Measurements from ENCODE around the gene DNLZ.

The DNLZ gene

DNA sequence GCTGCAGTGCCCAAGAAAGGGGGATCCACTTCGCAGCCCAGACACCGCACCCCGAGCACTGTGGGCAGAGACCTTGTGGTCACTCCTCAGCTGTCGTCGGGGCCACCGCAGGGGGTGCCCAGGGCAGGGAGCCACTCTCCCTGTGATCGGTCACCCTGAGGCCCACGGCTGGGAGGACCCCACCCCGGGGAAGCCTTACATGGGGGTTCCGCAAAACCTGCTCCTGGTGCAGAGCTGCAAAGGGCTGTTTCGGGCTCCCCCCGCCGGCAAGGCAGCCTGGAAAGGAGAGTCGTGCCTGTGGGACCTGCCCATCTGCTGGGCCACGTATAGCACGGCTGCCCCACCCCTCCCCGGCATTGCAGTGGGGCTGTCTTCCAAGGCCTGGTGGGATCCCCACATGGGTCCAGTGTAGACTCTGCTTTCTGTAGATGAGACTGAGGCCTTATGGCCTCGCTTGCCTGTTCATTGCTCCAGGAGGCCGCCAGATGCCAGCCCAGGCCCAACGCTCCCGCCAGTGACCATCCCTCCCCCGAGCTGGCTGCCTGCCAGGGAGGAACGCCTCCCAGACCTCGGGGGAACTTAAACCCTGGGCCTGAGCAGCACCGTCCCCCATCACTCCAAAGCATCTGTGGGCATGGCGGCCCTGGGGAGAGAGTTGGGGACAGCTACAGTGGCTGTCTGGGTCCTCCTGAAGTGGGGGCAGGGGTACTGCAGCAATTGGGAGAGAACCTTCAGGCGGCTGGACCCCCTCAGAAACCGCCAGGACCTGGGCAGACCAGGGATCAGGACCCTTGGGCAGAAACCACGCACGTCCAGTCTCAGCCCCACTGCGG is 1.6 kb upstream of the DNLZ start:
- TF ChIP-seq GATA1 (IDR thresholded peaks at IDR 0.05; ENCODE audit: low read depth, low read length) (no peak), POLR2A (IDR thresholded peaks at IDR 0.05; ENCODE audit: low read length) (no peak)

DNA sequence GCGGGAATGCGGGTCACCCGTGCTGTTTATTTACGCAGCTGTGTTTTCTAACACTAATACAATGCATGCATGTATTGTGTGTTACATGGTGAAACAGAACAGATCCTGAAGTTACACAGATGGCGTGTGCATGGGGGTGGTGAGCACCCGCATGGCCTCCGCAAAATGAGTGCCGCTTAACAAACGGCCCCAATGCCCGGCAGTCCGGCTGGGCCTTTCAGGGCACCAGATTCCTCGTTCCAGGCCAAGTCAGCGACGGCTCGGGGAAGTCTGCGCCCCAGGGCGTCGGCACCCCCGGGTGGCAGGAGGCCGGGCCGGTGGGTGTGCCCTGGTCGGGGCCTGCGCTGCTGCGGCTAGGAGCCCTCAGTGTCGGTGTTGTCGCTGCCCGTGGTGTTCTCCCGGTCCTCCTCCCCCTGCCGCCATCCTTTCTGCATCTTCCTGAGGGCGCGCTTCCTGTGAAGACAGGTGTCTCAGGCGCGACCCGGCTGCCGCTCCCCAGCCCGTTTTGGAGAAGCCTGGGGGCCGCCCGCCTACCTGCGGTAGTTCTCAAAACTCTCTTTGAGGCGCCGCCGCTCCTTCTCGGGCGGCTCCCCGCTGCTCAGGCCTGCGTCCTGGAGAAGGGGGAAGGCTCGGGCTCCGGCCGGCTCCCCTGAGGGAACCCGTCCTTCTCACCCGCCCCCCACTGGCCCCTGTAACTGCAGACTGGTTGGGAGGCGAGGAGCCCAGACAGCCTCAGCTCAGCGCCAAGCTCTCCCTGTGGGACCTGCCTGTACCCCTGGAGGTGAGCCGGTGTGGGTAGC is 605 bp upstream of the DNLZ start:
- DNase-seq, result no peak
- TF ChIP-seq POLR2A (IDR thresholded peaks at IDR 0.05; ENCODE audit: low read length) (no peak), GATA1 (IDR thresholded peaks at IDR 0.05; ENCODE audit: low read depth, low read length) (no peak)

More for the DNA sequence above, 1.6 kb upstream of the DNLZ start:
- DNase-seq, result peak; percentile 23 to 38

DNA sequence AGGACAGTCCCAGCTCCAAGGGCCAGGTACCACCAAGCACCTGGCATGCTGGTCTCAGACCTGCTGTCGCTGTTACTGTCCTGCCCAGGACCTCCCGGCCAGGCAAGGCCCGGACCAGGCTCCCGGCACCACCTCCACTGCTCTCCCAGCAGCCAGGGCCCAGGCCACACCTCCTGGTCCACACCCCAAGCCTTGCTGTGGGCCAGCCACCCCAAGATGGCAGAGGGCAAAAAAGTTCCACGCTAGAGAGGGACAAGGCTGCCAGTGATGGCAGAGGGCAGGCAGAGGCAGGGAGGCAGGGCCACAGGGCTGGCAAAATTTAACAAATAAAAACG is 1.1 kb downstream of the DNLZ start:
- peak in 1 of 2 experiments; percentile 44 for DNase-seq
- no peak for TF ChIP-seq POLR2A (IDR thresholded peaks at IDR 0.05; ENCODE audit: low read length)
- no peak for TF ChIP-seq GATA1 (IDR thresholded peaks at IDR 0.05; ENCODE audit: low read depth, low read length)

DNA sequence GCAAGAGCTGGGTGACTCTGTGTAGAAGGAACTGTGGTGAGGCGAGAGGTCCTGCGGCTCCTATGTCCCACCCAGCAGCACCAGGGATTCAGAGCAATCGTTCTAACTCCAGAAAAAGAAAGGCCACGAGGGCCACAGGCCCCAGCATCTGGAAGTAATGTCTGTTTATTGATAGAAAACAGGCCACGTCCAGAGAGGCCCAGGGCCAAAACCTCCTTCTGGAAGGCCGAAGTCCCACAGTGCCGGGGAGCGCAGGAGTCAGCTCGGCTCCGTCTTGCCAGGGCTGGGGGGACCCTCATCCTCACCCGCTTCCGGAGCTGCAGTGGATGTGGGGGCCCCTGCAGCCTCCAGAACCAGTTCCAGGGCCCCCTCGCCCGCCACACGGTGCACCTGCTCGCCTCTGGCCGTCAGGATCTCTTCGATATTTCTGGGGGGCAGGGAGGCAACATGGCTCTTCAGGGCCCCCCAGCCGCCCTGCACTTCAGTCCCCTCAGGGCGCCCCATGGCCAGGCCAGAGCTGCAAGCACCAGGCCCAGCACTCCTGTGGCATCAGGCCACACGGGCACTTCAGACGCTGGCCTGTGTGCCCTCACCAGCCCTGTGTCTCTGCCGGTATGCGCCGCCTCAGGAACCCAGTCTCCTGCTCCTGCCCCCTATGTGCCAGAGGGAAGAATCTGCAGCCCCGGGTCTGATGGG is 1.6 kb downstream of the DNLZ start:
- no peak for DNase-seq
- TF ChIP-seq GATA1 (IDR thresholded peaks at IDR 0.05; ENCODE audit: low read depth, low read length), result no peak
- TF ChIP-seq POLR2A (IDR thresholded peaks at IDR 0.05; ENCODE audit: low read length), result no peak

DNA sequence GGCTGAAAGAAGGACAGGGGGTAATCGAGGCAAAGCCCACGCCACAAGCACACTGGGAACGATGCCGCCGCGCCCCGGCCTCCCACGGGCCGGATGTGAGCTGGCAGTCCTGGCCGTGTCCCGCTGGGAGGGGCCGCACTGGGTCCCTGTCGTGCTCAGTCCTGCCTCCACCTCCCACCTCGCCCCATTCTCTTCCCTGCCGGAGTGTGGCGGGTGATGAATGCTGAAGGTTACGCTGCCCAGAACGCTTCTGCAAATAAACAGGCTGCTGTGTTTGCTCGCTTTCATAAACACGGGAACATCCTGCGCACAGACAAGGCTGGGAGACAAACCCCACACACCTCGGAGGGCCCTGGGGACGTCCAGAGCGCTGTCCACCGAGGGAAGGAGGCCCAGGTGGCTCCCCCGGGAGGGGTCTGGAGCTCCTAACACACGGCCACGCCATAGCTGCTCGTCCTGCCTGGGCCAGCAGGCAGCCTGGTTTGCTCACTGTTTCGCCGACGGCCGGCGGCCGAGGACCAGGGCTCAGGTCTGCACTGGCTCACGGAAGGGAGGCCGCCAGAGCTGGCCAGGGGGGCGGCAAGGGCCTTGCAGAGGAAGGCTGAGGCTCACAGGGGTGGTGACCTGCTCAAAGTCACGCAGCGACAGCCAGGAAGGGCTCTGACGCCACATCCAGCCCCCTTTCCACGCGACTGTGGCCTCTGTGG is 2.3 kb downstream of the DNLZ start:
- TF ChIP-seq GATA1 (IDR thresholded peaks at IDR 0.05; ENCODE audit: low read depth, low read length), result no peak

DNA sequence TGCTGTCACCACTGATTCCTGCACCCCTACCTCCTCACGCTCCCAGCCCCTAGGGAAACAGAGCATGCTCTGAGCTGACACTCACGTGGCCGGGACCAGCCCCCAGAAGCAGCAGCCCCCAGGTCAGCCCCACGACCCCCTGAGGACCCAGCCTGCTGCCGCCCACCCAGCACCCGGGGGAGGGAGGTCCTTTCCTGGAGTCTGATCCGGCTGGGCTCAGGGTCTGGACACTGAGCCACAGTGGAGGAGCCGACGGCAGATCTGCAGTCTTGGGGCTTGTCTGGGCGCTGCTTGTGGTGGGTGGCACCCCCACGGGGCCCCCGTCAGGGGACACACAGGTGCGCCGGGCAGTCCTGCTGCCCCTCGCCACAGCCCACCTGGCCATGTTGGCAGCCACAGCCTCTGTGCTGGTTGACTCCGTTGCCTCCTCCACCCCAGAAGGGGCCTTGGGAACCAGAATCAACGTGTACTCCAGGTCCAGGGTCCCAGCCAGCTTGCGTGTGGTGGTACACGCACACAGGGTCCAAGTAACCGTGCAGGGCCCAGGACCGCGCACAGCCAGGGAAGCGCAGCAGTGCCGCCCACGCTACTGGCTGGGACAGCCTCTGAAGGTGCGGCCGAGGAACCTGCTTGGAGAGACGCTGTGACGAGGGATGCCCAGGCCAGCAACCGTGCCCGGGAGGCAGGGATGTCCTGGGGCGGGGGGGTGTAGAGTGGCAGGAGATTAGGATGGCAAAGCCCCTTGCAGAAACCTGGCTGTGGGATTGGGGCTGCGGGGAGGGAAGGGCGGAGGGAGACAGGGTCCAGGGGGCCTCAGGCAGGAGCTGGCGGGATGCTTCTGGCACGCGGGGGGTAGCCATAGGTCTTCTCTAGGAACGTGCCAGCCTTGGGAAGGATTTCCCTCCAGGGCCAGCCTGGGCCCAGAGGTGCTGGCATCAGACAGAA is 3.5 kb downstream of the DNLZ start:
- no peak for DNase-seq
- TF ChIP-seq POLR2A (IDR thresholded peaks at IDR 0.05; ENCODE audit: low read length), result no peak
- TF ChIP-seq GATA1 (IDR thresholded peaks at IDR 0.05; ENCODE audit: low read depth, low read length), result no peak

More for the DNA sequence above, 2.3 kb downstream of the DNLZ start:
- DNase-seq, result no peak

DNA sequence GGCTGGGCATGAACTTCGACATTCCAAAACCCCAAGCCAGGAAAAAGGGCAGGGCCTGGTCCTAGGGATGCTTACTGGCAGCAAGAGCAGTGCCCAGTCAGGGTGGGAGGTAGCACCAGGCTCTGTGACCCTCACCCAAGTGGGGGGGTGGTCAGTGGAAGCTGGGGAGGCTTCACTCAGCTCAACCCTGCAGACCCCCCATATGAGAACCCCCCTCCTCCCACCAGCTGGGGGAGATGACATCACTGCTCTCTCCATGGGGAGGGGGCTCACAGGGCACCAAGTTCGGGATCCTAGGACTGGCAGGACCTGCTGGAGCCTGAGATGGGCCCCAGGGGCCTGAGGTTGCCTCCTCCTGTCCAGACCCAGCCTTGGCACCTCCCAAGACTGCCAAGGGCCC is 4.7 kb downstream of the DNLZ start:
- DNase-seq, result no peak

DNA sequence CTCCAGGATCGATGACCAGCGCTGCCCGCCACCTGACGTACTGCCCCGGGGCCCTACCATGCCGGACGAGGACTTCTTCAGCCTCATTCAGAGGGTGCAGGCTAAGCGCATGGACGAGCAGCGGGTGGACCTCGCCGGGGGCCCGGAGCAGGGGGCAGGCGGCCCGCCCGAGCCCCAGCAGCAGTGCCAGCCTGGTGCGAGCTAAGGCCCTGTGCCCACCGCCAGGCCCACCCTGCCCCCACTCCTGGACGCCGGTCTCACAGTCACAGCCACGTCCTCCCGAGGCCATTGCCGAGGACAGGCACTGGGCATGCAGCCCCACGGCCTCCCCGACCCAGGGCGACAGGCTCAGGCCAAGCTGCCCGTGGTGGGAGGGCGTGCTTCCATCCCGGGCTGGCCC is 5.5 kb downstream of the DNLZ start:
- TF ChIP-seq GATA1 (IDR thresholded peaks at IDR 0.05; ENCODE audit: low read depth, low read length), result no peak
- TF ChIP-seq POLR2A (IDR thresholded peaks at IDR 0.05; ENCODE audit: low read length), result no peak
- DNase-seq, result no peak

More for the DNA sequence above, 4.7 kb downstream of the DNLZ start:
- TF ChIP-seq POLR2A (IDR thresholded peaks at IDR 0.05; ENCODE audit: low read length) (no peak), GATA1 (IDR thresholded peaks at IDR 0.05; ENCODE audit: low read depth, low read length) (no peak)

DNA sequence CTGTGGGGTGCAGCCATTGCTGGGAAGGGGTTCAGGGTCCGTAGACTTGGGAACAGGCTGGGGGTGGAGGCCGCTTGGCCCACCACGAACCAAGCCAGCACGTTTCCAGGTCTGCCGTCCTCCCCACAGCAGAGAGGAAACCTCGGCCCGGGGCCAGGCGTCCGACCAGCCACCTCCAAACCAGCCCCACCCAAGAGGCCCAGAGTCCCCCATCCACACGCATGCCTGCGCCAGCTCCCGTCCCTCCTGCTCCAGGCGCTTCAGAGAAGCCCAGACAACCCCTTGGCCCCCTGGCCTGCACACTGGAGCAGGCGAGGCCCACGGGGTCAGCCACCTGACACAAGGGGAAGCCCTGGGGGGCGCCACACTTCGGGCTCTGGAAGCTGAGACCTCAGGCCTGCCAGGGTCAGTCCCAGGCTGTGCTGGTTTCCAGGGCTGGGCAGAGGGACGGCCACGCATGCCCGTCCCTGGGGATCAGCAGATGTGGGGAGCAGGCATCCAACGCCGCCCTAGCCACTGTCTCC is 6.3 kb downstream of the DNLZ start:
- TF ChIP-seq GATA1 (IDR thresholded peaks at IDR 0.05; ENCODE audit: low read depth, low read length) (no peak), POLR2A (IDR thresholded peaks at IDR 0.05; ENCODE audit: low read length) (no peak)
- DNase-seq, result no peak

DNA sequence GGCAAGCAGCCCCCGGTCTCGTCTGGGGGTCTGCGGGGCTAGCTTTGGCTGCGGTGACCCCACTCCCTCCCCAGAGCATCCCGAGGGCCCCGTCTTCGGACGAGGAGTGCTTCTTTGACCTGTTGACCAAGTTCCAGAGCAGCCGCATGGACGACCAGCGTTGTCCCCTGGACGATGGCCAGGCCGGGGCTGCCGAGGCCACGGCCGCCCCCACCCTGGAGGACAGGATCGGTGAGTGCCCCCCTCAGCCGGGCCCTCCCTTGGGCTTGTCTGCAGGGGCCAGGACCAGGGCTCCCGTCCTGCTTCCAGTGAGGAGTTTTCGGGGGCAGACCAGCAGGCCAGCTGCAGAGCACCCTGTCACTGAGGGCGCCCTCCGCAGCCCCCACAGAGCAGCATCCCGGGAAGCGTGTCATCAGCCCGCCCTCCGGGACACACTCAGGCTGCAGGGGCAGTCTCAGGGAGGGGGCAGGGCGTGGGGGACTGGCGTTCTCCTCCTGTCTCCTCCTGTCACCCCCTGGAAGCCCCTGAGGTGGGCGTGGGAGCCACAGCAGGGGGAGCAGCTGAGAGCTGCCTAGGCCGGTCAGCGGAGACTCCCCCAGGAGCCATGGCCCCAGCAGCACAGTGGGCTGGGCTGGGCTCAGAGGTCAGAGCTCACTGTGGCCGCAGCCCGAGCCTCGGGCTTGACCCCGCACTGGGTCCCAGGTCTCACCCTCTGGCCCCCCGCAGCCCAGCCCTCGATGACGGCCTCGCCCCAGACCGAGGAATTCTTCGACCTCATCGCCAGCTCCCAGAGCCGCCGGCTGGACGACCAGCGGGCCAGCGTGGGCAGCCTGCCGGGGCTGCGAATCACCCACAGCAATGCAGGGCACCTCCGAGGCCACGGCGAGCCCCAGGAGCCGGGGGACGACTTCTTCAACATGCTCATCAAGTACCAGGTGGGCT is 7.7 kb downstream of the DNLZ start:
- DNase-seq, result no peak
- TF ChIP-seq POLR2A (IDR thresholded peaks at IDR 0.05; ENCODE audit: low read length), result no peak
- TF ChIP-seq GATA1 (IDR thresholded peaks at IDR 0.05; ENCODE audit: low read depth, low read length), result no peak

DNA sequence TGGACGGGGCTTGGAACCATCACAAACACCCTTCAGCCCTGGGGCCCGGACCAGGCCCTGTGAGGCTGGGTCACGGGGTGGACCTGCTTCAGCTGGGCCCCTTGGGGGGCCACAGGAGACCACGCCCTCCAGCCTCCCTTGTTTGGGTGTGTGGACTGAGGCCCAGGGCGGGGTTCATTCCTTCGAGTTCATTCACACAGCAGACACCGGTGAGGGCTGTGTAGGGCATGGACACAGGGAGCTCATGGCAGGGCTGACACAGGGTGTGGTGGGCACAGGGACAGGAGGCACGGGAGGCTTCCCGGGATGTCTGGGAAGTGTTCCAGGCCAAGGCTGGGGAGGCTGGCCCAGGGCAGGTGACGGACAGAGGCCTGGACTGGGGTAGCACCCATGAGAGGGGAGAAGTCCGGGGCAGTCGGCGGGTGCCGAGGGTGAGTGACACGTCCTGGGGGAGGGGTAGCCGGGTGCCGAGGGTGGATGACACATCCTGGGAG is 8.9 kb downstream of the DNLZ start:
- DNase-seq, result peak; percentile 52 to 57
- TF ChIP-seq POLR2A (IDR thresholded peaks at IDR 0.05; ENCODE audit: low read length) (no peak), GATA1 (IDR thresholded peaks at IDR 0.05; ENCODE audit: low read depth, low read length) (no peak)
